PFSK-1 (cell line): ENCODE data around the gene ATP8B4.

Experiments
- FOXP2 ChIP-seq: optimal IDR thresholded peaks from 2 replicates; pipeline ENCODE3; 2011; ENCODE audit warnings: borderline replicate concordance, control low read depth, inconsistent platforms; ENCODE audit not compliant: insufficient read depth; ENCODE audit errors: extremely low read length, extremely low read depth
- POLR2AphosphoS5 ChIP-seq: IDR thresholded peaks from 2 replicates; pipeline ENCODE4 v1.6.1; 2012; ENCODE audit warnings: low read depth, mild to moderate bottlenecking, control low read depth, low read length, moderate library complexity
- REST ChIP-seq, 2 experiments: IDR thresholded peaks; 2 replicates each; pipeline versions ENCODE4 v1.6.1 to v1.8.0; 2011 to 2012; ENCODE audit warnings: low read depth in 2 of 2, low read length in 2 of 2, control low read depth in 1 of 2, inconsistent platforms in 1 of 2, mild to moderate bottlenecking in 1 of 2, moderate library complexity in 1 of 2; ENCODE audit not compliant: insufficient read depth in 1 of 2
- SIN3A ChIP-seq: IDR thresholded peaks from 2 replicates; pipeline ENCODE4 v1.6.1; 2012; ENCODE audit warnings: mild to moderate bottlenecking, low read length, moderate library complexity, borderline replicate concordance; ENCODE audit not compliant: insufficient read depth
- TAF1 ChIP-seq: IDR thresholded peaks from 2 replicates; pipeline ENCODE4 v1.6.1; 2012; ENCODE audit warnings: low read length, control low read depth, borderline replicate concordance; ENCODE audit not compliant: insufficient read depth

Gene ATP8B4

GRCh38 chr15:50107157-50107556 is 11.9 kb downstream of the ATP8B4 start:
- TF ChIP-seq TAF1 (no peak), POLR2AphosphoS5 (no peak), REST (IDR thresholded peaks at IDR 0.05; ENCODE audit: insufficient read depth in 1 of 2, low read depth in 2 of 2, low read length in 2 of 2) (no peak), FOXP2 (no peak), SIN3A (no peak)

- TF ChIP-seq POLR2AphosphoS5 (no peak), TAF1 (no peak), FOXP2 (no peak), SIN3A (no peak), REST (IDR thresholded peaks at IDR 0.05; ENCODE audit: insufficient read depth in 1 of 2, low read depth in 2 of 2, low read length in 2 of 2) (no peak)
These were observed 12.6 kb downstream of the ATP8B4 start for GRCh38 chr15:50106457-50106856.

GRCh38 chr15:50100486-50100885 is 18.5 kb downstream of the ATP8B4 start:
- TF ChIP-seq POLR2AphosphoS5, result no peak
- TF ChIP-seq SIN3A, result no peak
- TF ChIP-seq TAF1, result no peak
- TF ChIP-seq FOXP2, result no peak
- TF ChIP-seq REST (IDR thresholded peaks at IDR 0.05; ENCODE audit: insufficient read depth in 1 of 2, low read depth in 2 of 2, low read length in 2 of 2), result no peak

- no peak for TF ChIP-seq TAF1
- TF ChIP-seq REST (IDR thresholded peaks at IDR 0.05; ENCODE audit: insufficient read depth in 1 of 2, low read depth in 2 of 2, low read length in 2 of 2), result no peak
- no peak for TF ChIP-seq FOXP2
- TF ChIP-seq SIN3A, result no peak
- TF ChIP-seq POLR2AphosphoS5, result no peak
These were observed 20.5 kb downstream of the ATP8B4 start for GRCh38 chr15:50098545-50098944.
